GM18505 (cell line): ENCODE results near the gene TEDC2.

ENCODE experiments used
- ATAC-seq: cut with Tn5 transposase; IDR thresholded peaks from one replicate; pipeline ENCODE4 v1.9.1; 2021; ENCODE audit not compliant: unreplicated experiment
- POLR2A ChIP-seq: IDR thresholded peaks from 4 replicates; pipeline ENCODE4 v1.6.1; 2011; ENCODE audit warnings: borderline replicate concordance; ENCODE audit not compliant: insufficient read depth, insufficient read length; ENCODE audit errors: extremely low read depth

The TEDC2 gene

GRCh38 chr16:2483939-2484897 is 24.3 kb downstream of the TEDC2 start:
- TF ChIP-seq POLR2A, result no peak

GRCh38 chr16:2484898-2485508 is 25.1 kb downstream of the TEDC2 start:
- TF ChIP-seq POLR2A, result no peak
- ATAC-seq, result no peak

More at GRCh38 chr16:2483939-2484897, 24.3 kb downstream of the TEDC2 start:
- ATAC-seq, result no peak

- no peak for ATAC-seq
- TF ChIP-seq POLR2A, result no peak
Measured at GRCh38 chr16:2485811-2486507, 26.1 kb downstream of the TEDC2 start.

- no peak for TF ChIP-seq POLR2A
- peak; percentile 62 for ATAC-seq
Measured at GRCh38 chr16:2486645-2487516, 27.0 kb downstream of the TEDC2 start.

- no peak for ATAC-seq
- TF ChIP-seq POLR2A, result no peak
Measured at GRCh38 chr16:2487517-2487842, 27.6 kb downstream of the TEDC2 start.

- no peak for ATAC-seq
Measured at GRCh38 chr16:2487903-2488531, 28.1 kb downstream of the TEDC2 start.

GRCh38 chr16:2489581-2489980 is 29.7 kb downstream of the TEDC2 start:
- no peak for ATAC-seq

More at GRCh38 chr16:2487903-2488531, 28.1 kb downstream of the TEDC2 start:
- TF ChIP-seq POLR2A, result no peak

GRCh38 chr16:2490190-2491105 is 30.5 kb downstream of the TEDC2 start:
- ATAC-seq, result no peak
- TF ChIP-seq POLR2A, result no peak

More at GRCh38 chr16:2489581-2489980, 29.7 kb downstream of the TEDC2 start:
- TF ChIP-seq POLR2A, result no peak

GRCh38 chr16:2492292-2492691 is 32.4 kb downstream of the TEDC2 start:
- no peak for ATAC-seq
- no peak for TF ChIP-seq POLR2A

GRCh38 chr16:2493605-2494004 is 33.7 kb downstream of the TEDC2 start:
- ATAC-seq, result no peak
- TF ChIP-seq POLR2A, result no peak

- no peak for TF ChIP-seq POLR2A
- no peak for ATAC-seq
Measured at GRCh38 chr16:2494616-2495015, 34.7 kb downstream of the TEDC2 start.
